Thoracic aorta (tissue), 2 donors: Measurements from ENCODE around the gene ROR1. TPM values are rescaled to one million over a fixed set of nuclear protein-coding genes. Genes with fewer than 3 reads are reported as not detected.
A peak's percentile ranks its signal among the peaks of the same experiment; 100 is the strongest.

Experiments
- ATAC-seq: fragments of 150-250 bp; one replicate; pipeline ENCODE4 v1.8.0; 2017; ENCODE audit warnings: low read depth; ENCODE audit not compliant: insufficient number of reproducible peaks, low FRiP score
- DNase-seq: peaks from one replicate; pipeline ENCODE4 v3.0.0-alpha.2; 2020; ENCODE audit warnings: low spot score
- H3K27ac ChIP-seq, 2 donors: fragments of 200-600 bp; sonication (generic); 1 replicate in 1 of 2; 2 replicates in 1 of 2; pipeline ENCODE4 v1.5.1; 2016; ENCODE audit warnings: mild to moderate bottlenecking in 2 of 2, moderate library complexity in 2 of 2
- H3K27me3 ChIP-seq: fragments of 200-600 bp; sonication (generic); replicated peaks from 2 replicates; pipeline ENCODE4 v1.6.0; 2016; ENCODE audit warnings: mild to moderate bottlenecking; ENCODE audit not compliant: insufficient read depth
- H3K36me3 ChIP-seq: fragments of 200-600 bp; sonication (generic); one replicate; pipeline ENCODE4 v1.5.1; 2016
- H3K4me1 ChIP-seq, 2 donors: fragments of 200-600 bp; sonication (generic); 1 replicate in 1 of 2; 2 replicates in 1 of 2; pipeline versions ENCODE4 v1.5.1 to v1.6.0; 2016; ENCODE audit warnings: low read depth in 2 of 2, mild to moderate bottlenecking in 1 of 2; ENCODE audit not compliant: control insufficient read depth in 1 of 2
- H3K4me3 ChIP-seq: fragments of 200-600 bp; sonication (generic); 2 replicates; pipeline ENCODE4 v1.5.1; 2016; ENCODE audit warnings: mild to moderate bottlenecking
- H3K9me3 ChIP-seq: fragments of 200-600 bp; sonication (generic); 2 replicates; pipeline ENCODE4 v1.5.1; 2016
- total RNA-seq, 2 donors: library from RNA; depleted of rRNA; stranded (reverse); fragments of >200 nt; gene quantifications; one replicate each; pipeline versions ENCODE4 v1.1.0 to v1.2.3, GENCODE V29; 2016
- TF ChIP-seq, protein P1 (sequence below): fragments of 200-600 bp; sonication (generic); IDR thresholded peaks from one replicate; pipeline ENCODE4 v1.5.1; 2019; ENCODE audit warnings: antibody characterized with exemption

ROR1 gene
- total RNA-seq, 2 donors from 2014 or later = 41.2 to 51.8 TPM

DNA sequence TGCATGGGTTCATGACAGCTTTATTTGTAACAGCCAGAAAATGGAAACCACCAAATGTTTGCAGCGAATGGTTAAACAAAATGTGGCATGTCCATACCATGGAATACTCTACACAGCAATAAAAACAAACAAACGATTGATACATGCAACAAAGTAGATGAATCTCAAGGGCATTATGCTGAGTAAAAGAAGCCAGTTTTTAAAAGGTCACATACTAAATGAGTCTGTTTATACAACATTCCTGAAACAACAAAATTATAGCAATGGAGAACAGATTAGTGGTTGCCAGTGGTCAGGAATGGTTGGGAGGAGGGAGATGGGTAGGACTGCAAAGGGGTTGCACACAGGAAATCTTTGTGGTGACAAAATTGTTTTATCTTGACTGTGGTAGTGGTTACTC, 227.2 kb downstream of the ROR1 start:
- Histone ChIP-seq H3K27me3 (no peaks in the 10 kb centered on the region), H3K4me1 (peaks cover 9 to 28% of the 10 kb centered on the region in 2 donors), H3K27ac (no peak overlapping the region), H3K9me3 (no peaks in the 10 kb centered on the region), H3K4me3 (no peak overlapping the region), H3K36me3 (no peaks in the 10 kb centered on the region)
- TF ChIP-seq, protein P1, sequence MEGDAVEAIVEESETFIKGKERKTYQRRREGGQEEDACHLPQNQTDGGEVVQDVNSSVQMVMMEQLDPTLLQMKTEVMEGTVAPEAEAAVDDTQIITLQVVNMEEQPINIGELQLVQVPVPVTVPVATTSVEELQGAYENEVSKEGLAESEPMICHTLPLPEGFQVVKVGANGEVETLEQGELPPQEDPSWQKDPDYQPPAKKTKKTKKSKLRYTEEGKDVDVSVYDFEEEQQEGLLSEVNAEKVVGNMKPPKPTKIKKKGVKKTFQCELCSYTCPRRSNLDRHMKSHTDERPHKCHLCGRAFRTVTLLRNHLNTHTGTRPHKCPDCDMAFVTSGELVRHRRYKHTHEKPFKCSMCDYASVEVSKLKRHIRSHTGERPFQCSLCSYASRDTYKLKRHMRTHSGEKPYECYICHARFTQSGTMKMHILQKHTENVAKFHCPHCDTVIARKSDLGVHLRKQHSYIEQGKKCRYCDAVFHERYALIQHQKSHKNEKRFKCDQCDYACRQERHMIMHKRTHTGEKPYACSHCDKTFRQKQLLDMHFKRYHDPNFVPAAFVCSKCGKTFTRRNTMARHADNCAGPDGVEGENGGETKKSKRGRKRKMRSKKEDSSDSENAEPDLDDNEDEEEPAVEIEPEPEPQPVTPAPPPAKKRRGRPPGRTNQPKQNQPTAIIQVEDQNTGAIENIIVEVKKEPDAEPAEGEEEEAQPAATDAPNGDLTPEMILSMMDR = no peak
- ATAC-seq (no peak), DNase-seq (no peak)

DNA sequence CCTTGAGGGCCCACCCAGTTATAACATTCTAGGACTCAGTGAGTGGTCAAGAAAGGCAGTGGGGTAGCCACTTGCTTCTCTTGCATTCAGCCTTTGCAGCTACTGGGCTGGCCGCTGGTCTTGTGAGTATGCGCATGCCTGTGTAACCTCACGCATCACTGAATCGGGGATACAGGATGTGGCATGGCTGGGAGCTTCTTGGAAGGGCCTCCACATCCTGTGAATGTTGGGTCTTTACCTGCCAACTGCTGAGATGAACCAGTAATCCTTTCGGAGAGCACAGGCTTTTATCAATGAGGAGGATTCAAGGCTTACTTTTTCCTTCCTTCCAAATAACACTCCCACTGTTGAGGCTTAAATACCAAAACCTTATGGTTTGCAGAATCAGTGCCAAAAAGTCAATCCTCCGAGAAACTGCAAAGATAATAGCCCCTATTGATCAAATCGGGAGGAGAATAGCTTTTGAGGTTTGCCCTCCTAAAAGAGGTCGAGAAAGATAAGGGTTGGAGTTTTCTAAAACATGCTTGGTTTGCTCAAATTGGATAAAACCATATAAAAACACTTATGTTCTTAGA, 230.7 kb downstream of the ROR1 start:
- Histone ChIP-seq H3K27ac (no peak overlapping the region), H3K36me3 (no peaks in the 10 kb centered on the region), H3K4me3 (no peak overlapping the region), H3K9me3 (no peaks in the 10 kb centered on the region), H3K4me1 (peaks cover 18 to 51% of the 10 kb centered on the region in 2 donors), H3K27me3 (no peaks in the 10 kb centered on the region)
- ATAC-seq (no peak), DNase-seq (no peak)
- TF ChIP-seq, protein P1 = no peak

DNA sequence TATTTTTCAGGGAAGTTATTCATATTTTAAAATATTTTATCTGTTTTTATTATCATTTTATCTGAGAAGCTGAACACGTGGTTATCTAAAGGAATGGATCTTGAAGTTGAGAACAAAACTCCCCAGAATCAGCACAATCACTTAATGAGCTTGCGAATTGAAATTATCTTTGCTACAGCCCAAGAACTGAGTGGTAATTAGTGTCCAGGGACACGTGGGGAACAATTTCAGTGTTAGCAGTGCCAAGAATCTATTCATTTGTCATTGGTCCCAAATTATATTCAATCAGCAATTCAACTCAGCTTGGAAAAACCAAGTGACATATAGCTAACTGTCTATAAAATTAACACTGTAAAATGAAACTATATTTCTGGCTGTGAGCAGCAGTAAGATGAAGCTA, 232.0 kb downstream of the ROR1 start:
- Histone ChIP-seq H3K36me3 (no peaks in the 10 kb centered on the region), H3K4me1 (peaks cover 18 to 43% of the 10 kb centered on the region in 2 donors), H3K27me3 (no peaks in the 10 kb centered on the region), H3K27ac (peak overlapping the region; percentile 65 to 71), H3K9me3 (no peaks in the 10 kb centered on the region), H3K4me3 (no peak overlapping the region)
- TF ChIP-seq, protein P1 = no peak
- ATAC-seq (no peak), DNase-seq (no peak)

DNA sequence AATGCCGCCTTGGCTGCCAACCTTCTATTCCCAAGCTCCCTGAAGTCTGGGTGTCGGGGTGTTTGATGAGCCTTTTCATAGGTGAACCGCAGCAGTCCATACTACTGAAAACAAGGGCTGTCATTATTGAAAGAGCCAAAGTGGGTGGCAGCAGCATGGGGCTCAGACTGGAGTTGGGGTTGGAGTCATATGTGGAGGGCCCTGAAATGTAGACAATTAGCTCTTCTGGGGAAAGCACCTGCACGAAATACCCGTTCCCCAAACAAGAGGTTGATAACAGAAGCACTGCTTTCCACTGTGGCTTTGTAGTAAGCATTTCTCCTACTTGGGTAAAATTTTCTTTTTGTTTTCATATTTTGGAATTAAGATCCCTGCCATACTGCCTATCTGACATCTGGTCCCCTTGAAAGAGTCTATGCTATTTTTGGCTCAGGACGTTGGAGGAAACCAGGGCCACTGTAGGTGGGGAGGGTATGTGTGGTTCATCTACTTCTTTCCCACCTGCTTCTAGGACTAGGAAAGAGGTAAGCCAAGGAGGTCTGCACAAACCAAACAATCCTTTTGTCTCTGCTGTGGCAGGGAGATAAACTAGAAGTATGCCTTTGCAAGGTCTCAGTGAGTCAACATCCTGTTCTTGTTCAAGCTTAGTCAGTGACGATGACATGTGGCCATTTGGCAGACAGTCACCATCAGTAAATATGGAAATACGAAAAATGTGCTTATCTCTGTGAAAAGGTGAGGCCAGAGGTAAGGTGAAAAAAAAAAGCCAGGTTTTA, 232.6 kb downstream of the ROR1 start:
- Histone ChIP-seq H3K27ac (peak overlapping the region; percentile 65 to 71), H3K27me3 (no peaks in the 10 kb centered on the region), H3K36me3 (no peaks in the 10 kb centered on the region), H3K4me3 (no peak overlapping the region), H3K4me1 (peaks cover 15 to 37% of the 10 kb centered on the region in 2 donors), H3K9me3 (no peaks in the 10 kb centered on the region)
- TF ChIP-seq, protein P1 = no peak
- DNase-seq (no peak), ATAC-seq (peak; percentile 86)

DNA sequence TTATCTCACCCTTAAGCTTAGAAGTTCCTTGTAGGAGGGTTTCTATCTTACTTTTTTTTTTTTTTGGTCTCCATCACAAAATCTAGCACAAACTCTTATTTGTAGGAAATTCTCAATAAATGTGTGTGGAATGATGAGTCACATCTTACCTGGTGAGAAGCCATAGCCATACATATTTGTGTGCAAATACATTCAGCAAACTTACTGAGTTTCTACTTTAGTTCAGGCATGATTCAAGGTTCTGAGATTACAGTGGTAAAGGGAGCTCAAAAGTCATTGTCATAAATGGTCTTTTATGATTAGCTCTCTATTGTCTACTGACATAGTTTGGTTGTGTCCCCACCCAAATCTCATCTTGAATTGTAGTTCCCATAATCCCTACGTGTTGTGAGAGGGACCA, 236.5 kb downstream of the ROR1 start:
- ATAC-seq = no peak
- no peak for DNase-seq
- H3K4me3 ChIP-seq = no peak overlapping the region
- TF ChIP-seq, protein P1 = no peak
- H3K4me1 ChIP-seq = peaks cover 13 to 32% of the 10 kb centered on the region in 2 donors
- no peaks in the 10 kb centered on the region for H3K9me3 ChIP-seq
- H3K36me3 ChIP-seq = peaks cover 6% of the 10 kb centered on the region
- H3K27me3 ChIP-seq = no peaks in the 10 kb centered on the region
- no peak overlapping the region for H3K27ac ChIP-seq
